ENCODE measurements around the gene PPP2R2C. TPM values are rescaled to one million over a fixed set of nuclear protein-coding genes. Genes with fewer than 3 reads are reported as not detected.

The PPP2R2C gene
- total RNA-seq, 1 experiment from 2014 or later: 0.17 TPM

- no peak for DNase-seq (ENCODE audit: low read depth)
Measured at GRCh38 chr4:6449746-6450369, 22.6 kb downstream of the PPP2R2C start.

GRCh38 chr4:6449335-6449734 lies 23.1 kb downstream of the PPP2R2C start:
- no peak for DNase-seq (ENCODE audit: low read depth)

- DNase-seq (ENCODE audit: low read depth): no peak
Measured at GRCh38 chr4:6448476-6449170, 23.8 kb downstream of the PPP2R2C start.

GRCh38 chr4:6447672-6448171 lies 24.7 kb downstream of the PPP2R2C start:
- no peak for DNase-seq (ENCODE audit: low read depth)

- no peak for DNase-seq (ENCODE audit: low read depth)
Measured at GRCh38 chr4:6446538-6447451, 25.6 kb downstream of the PPP2R2C start.

- DNase-seq (ENCODE audit: low read depth): no peak
Measured at GRCh38 chr4:6446130-6446482, 26.3 kb downstream of the PPP2R2C start.

GRCh38 chr4:6445403-6446129 lies 26.8 kb downstream of the PPP2R2C start:
- DNase-seq (ENCODE audit: low read depth): no peak

GRCh38 chr4:6444582-6444981 lies 27.8 kb downstream of the PPP2R2C start:
- DNase-seq (ENCODE audit: low read depth): no peak

- DNase-seq (ENCODE audit: low read depth): peak; percentile 40
Measured at GRCh38 chr4:6443035-6444023, 29.1 kb downstream of the PPP2R2C start.

- no peak for DNase-seq (ENCODE audit: low read depth)
Measured at GRCh38 chr4:6442555-6442954, 29.9 kb downstream of the PPP2R2C start.

GRCh38 chr4:6441758-6442157 lies 30.7 kb downstream of the PPP2R2C start:
- DNase-seq (ENCODE audit: low read depth): no peak

GRCh38 chr4:6441202-6441582 lies 31.2 kb downstream of the PPP2R2C start:
- no peak for DNase-seq (ENCODE audit: low read depth)

- DNase-seq (ENCODE audit: low read depth): no peak
Measured at GRCh38 chr4:6440506-6441201, 31.8 kb downstream of the PPP2R2C start.

- DNase-seq (ENCODE audit: low read depth): no peak
Measured at GRCh38 chr4:6439120-6439762, 33.2 kb downstream of the PPP2R2C start.

- DNase-seq (ENCODE audit: low read depth): peak; percentile 6
Measured at GRCh38 chr4:6437826-6438238, 34.6 kb downstream of the PPP2R2C start.

GRCh38 chr4:6435010-6435409 lies 37.4 kb downstream of the PPP2R2C start:
- no peak for DNase-seq (ENCODE audit: low read depth)

- DNase-seq (ENCODE audit: low read depth): no peak
Measured at GRCh38 chr4:6430927-6431326, 41.5 kb downstream of the PPP2R2C start.

GRCh38 chr4:6427439-6428090 lies 44.8 kb downstream of the PPP2R2C start:
- no peak for DNase-seq (ENCODE audit: low read depth)
